Chondrocyte (in vitro differentiated cells): ENCODE measurements around the gene PODXL. TPM values are rescaled to one million over a fixed set of nuclear protein-coding genes. Genes with fewer than 3 reads are reported as not detected.
"Not testable (repeated sequence)": the region's sequence is repeated elsewhere in the genome, so short reads cannot be mapped to it uniquely, and the experiment has no call there.

Source experiments
- DNase-seq: peaks from one replicate; pipeline ENCODE4 v3.0.0; 2021; ENCODE audit warnings: mixed read lengths, low spot score
- H3K27ac Mint-ChIP-seq: one replicate; pipeline ENCODE4 v1.8.0; 2021; ENCODE audit warnings: mild to moderate bottlenecking, moderate library complexity, mixed read lengths; ENCODE audit not compliant: unreplicated experiment
- H3K27me3 Mint-ChIP-seq: 2 replicates; pipeline ENCODE4 v1.8.0; 2021; ENCODE audit warnings: low read depth, mixed read lengths
- H3K36me3 Mint-ChIP-seq: 2 replicates; pipeline ENCODE4 v1.8.0; 2021; ENCODE audit warnings: low read depth, mixed read lengths
- H3K4me1 Mint-ChIP-seq: 2 replicates; pipeline ENCODE4 v1.8.0; 2021; ENCODE audit warnings: low read depth, mild to moderate bottlenecking, mixed read lengths
- H3K4me3 Mint-ChIP-seq: one replicate; pipeline ENCODE4 v1.8.0; 2021; ENCODE audit warnings: mild to moderate bottlenecking, moderate library complexity, mixed read lengths; ENCODE audit not compliant: unreplicated experiment
- H3K9me3 Mint-ChIP-seq: 2 replicates; pipeline ENCODE4 v1.8.0; 2021; ENCODE audit warnings: low read depth, mixed read lengths
- total RNA-seq: library from RNA; stranded (reverse); gene quantifications from 3 replicates; pipeline ENCODE4 v1.2.1, GENCODE V29; 2021
- TF ChIP-seq, protein P1 (sequence below): fragments of 200-600 bp; sonication (generic); IDR thresholded peaks from 2 replicates; pipeline ENCODE4 v1.5.0; 2021; ENCODE audit warnings: antibody characterized with exemption, mild to moderate bottlenecking, moderate library complexity

PODXL gene
- total RNA-seq, 1 donor from 2014 or later: 14.0 TPM

DNA sequence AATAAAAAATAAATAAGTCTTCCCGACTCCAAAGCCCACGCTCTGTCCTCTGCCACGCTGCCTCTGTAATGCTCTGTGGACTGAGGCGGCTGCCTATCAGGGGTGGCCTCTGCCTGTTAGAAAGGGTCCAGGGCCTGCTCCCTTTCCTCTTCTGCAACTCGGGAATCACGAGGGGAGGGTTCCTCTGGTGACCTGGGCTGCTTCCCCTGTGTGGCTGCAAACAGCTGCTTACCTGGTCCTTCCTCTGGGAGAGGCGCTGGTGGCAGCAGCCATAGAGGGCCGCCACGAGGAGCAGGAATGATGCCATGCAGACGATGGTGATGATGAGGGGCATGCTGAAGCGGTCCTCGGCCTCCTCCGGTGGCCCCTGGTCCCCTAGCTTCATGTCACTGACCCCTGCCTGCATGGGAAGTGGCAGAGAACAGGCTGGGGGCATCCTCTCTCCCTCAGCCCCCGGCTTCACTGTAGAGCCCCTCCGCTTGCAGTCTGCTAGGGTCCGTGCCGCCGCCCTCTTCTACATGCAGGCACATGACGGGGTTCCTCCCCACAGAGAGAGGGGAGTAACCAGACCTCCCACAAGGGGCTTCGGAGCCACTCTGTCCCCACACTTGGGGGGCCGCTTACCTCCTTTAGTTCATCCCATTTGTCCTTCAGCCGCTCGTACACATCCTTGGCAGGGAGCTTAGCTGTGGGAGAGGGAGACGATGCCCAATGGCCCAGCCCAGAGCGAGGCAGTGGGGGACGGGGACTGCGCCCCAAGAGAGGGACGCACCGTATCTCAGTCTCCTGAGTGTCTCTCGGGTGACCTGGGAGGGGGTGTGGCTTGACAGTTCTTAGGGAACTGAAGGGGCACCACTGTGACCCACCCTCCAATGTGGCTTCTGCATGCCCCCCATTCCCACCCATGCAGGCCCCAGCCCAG lies 50.5 kb downstream of the PODXL start:
- no peak overlapping the region for H3K27ac Mint-ChIP-seq
- peaks cover under 1% of the 10 kb centered on the region for H3K36me3 Mint-ChIP-seq
- H3K4me3 Mint-ChIP-seq: no peak overlapping the region
- TF ChIP-seq, protein P1, sequence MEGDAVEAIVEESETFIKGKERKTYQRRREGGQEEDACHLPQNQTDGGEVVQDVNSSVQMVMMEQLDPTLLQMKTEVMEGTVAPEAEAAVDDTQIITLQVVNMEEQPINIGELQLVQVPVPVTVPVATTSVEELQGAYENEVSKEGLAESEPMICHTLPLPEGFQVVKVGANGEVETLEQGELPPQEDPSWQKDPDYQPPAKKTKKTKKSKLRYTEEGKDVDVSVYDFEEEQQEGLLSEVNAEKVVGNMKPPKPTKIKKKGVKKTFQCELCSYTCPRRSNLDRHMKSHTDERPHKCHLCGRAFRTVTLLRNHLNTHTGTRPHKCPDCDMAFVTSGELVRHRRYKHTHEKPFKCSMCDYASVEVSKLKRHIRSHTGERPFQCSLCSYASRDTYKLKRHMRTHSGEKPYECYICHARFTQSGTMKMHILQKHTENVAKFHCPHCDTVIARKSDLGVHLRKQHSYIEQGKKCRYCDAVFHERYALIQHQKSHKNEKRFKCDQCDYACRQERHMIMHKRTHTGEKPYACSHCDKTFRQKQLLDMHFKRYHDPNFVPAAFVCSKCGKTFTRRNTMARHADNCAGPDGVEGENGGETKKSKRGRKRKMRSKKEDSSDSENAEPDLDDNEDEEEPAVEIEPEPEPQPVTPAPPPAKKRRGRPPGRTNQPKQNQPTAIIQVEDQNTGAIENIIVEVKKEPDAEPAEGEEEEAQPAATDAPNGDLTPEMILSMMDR: no peak
- peaks cover 27% of the 10 kb centered on the region for H3K4me1 Mint-ChIP-seq
- no peak for DNase-seq
- H3K9me3 Mint-ChIP-seq: no peaks in the 10 kb centered on the region
- H3K27me3 Mint-ChIP-seq: no peaks in the 10 kb centered on the region

DNA sequence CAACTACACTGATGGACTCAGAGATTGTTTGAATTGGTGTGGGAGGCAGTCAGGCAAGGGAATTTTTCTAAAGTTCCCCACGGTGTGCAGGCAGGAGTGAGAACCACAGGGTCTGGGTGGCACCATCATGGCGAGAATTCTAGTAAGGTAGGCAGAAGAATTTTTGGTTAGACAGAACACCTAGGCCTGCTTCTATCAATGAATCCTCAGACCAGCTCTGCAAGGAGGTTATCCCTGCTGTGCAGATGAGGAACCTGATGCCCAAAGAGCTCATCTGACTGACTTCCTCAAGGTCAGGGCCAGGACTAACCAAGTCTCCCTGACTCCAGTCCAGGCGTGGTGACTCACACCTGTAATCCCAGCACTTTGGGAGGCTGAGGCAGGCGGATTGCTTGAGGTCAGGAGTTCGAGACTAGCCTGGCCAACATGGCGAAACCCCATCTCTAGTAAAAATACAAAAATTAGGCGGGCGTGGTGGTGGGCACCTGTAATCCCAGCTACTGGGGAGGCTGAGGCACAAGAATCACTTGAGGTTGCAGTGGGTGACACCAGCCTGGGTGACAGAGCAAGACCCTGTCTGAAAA lies 51.3 kb downstream of the PODXL start:
- H3K4me3 Mint-ChIP-seq, DNase-seq, H3K36me3 Mint-ChIP-seq, H3K9me3 Mint-ChIP-seq, H3K27ac Mint-ChIP-seq, H3K27me3 Mint-ChIP-seq: not testable (repeated sequence)
- peaks cover 30% of the 10 kb centered on the region for H3K4me1 Mint-ChIP-seq

GRCh38 chr7:131504157-131504899 lies 52.1 kb downstream of the PODXL start:
- no peaks in the 10 kb centered on the region for H3K36me3 Mint-ChIP-seq
- no peaks in the 10 kb centered on the region for H3K27me3 Mint-ChIP-seq
- no peak overlapping the region for H3K4me3 Mint-ChIP-seq

GRCh38 chr7:131503639-131504038 lies 52.8 kb downstream of the PODXL start:
- Mint-ChIP-seq H3K9me3 (no peaks in the 10 kb centered on the region), H3K27me3 (no peaks in the 10 kb centered on the region), H3K4me1 (peaks cover 30% of the 10 kb centered on the region), H3K36me3 (no peaks in the 10 kb centered on the region), H3K27ac (no peak overlapping the region), H3K4me3 (no peak overlapping the region)
- DNase-seq: no peak
- TF ChIP-seq, protein P1: no peak

More at GRCh38 chr7:131504157-131504899, 52.1 kb downstream of the PODXL start:
- no peaks in the 10 kb centered on the region for H3K9me3 Mint-ChIP-seq
- no peak for DNase-seq
- TF ChIP-seq, protein P1: no peak
- H3K27ac Mint-ChIP-seq: no peak overlapping the region
- H3K4me1 Mint-ChIP-seq: peaks cover 30% of the 10 kb centered on the region

- Mint-ChIP-seq H3K27ac (peak overlapping the region; percentile 69), H3K4me1 (peaks cover 25% of the 10 kb centered on the region), H3K9me3 (no peaks in the 10 kb centered on the region), H3K4me3 (no peak overlapping the region), H3K27me3 (no peaks in the 10 kb centered on the region), H3K36me3 (no peaks in the 10 kb centered on the region)
- peak; percentile 70 for DNase-seq
- TF ChIP-seq, protein P1: no peak
These were observed 53.5 kb downstream of the PODXL start for GRCh38 chr7:131502810-131503508.
